G401 (cell line): ENCODE data around the gene PTPN1. TPM values are rescaled to one million over a fixed set of nuclear protein-coding genes. Genes with fewer than 3 reads are reported as not detected.
"Not testable (repeated sequence)": the region's sequence is repeated elsewhere in the genome, so short reads cannot be mapped to it uniquely, and the experiment has no call there.

Experiments
- DNase-seq: peaks from one replicate; pipeline ENCODE4 v3.0.0-alpha.2; 2015; ENCODE audit warnings: low spot score
- in situ Hi-C: cut with HindIII; loops from 2 replicates; pipeline ENCODE4 v1.10.0; 2016; ENCODE audit warnings: low sequenced_read_pairs, mixed read lengths
- total RNA-seq: library from RNA; depleted of rRNA; stranded (reverse); fragments of >200 nt; shearing (Covaris generic); gene quantifications from 2 replicates; pipeline ENCODE4 v1.2.3, GENCODE V29; 2014

The PTPN1 gene
- total RNA-seq, 1 experiment from 2014 or later, result 46.5 TPM

DNA sequence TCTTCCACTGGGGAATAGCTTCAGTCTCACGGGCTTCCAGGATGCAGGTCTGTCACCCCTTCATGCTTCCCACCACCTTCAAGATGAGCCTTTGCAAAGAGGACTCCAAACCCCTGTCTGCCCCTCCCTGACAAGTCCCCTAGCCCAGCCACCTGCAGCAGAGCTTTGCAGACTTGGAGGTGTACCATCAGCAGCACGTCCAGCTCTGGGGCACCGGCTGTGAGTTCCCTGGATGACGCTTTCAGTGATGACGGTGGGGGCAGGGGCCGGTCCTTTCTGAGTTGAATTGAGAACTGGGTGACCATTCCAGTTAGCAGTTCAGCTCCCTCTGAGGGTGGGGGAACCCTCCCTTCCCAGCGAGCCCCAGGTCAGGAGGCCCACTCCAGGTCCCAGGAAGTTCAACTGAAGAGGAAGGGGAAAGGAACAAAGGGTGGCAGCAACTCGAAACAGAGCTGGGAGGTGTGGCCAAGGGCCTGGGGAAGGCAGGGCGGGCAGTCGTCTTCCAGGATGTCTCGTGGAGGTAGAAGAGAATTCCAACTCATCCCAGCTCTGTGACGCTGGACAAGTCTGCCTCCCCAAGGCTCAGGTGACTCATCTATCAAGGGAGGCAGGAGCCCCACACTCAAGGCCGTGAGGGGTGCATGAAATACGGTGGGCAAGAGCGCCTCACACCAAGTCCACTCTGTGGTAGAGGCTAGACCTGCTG lies 86.0 kb downstream of the PTPN1 start:
- in situ Hi-C loops, result no loop called here
- no peak for DNase-seq

DNA sequence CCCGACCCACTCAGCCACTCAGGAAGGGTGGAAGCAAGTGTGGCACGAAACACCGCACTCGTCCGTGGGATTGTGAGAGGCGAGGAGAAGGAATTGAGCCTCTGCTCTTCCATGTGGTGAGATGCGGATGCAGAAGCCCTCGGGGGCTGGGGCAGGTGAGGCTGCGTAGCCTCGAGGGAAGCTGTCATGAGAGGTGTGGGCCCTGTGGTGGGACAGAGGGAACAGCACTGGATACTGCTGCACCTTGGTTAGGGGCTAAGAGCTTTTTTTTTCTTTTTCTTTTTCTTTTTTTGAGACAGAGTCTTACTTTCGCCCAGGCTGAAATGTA lies 86.5 kb downstream of the PTPN1 start:
- in situ Hi-C loops, result no loop called here
- no peak for DNase-seq

DNA sequence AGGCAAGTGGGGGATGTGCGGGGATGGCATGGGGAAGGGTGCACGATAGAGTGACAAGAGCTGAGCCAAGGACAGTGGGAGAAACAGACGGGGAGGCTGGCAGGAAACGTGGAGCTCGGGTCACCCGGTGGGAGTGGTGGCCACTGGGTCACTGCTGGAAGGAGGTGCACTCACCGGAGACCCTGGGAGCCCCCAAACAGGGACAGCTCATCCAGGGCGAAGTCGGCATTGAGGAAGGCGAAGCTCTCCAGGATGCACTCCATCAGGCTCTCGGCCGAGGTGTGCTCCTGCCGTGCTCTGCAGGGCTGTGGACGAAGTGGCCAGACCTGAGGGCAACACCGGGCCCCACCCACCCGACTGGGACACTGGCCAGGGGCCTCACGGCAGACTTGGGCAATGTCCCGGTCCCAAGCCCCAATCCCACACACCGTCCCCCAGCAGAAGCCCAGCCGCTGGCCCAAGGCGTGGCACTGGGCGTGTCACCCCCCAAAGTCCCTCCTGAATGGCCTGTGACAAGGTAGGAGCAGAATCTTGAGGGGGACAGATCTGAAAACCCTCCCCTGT lies 87.3 kb downstream of the PTPN1 start:
- no peak for DNase-seq
- in situ Hi-C loops, result no loop called here

DNA sequence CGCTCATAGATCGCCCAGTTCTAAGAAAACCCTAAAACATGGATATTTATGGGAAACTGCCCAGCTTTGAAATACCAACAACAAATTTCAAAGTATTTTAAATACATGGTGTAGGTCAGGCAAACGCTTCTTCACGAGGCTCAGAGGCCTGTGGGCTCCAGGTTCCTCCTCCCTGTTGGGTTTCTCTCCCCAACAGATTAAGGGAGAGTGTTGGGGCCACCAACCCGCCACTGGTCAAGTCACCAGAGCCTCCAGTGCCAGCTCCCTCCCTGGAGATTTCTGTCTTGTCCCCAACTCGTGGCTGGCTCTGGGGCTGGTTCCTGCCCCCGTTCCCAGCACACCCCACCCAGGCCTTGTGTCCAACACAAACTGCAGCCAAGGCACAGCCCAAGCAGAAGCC lies 87.9 kb downstream of the PTPN1 start:
- DNase-seq, result no peak
- in situ Hi-C loops, result no loop called here

DNA sequence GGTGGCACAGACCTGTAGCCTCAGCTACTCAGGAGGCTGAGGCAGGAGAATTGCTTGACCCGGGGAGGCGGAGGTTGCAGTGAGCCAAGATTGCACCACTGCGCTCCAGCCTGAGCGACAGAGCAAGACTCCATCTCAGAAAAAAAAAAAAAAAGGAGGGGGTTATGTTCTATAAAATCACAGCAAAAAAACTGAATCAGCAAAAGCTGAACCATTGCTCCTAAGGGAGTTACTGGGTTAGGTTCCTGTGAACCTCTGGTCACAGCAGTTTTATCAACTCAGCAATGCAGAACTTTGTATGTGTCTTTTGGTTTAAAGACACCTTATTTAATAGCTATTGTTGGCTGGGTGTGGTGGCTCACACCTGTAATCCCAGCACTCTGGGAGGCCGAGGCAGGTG lies 88.6 kb downstream of the PTPN1 start:
- in situ Hi-C loops, DNase-seq: not testable (repeated sequence)

DNA sequence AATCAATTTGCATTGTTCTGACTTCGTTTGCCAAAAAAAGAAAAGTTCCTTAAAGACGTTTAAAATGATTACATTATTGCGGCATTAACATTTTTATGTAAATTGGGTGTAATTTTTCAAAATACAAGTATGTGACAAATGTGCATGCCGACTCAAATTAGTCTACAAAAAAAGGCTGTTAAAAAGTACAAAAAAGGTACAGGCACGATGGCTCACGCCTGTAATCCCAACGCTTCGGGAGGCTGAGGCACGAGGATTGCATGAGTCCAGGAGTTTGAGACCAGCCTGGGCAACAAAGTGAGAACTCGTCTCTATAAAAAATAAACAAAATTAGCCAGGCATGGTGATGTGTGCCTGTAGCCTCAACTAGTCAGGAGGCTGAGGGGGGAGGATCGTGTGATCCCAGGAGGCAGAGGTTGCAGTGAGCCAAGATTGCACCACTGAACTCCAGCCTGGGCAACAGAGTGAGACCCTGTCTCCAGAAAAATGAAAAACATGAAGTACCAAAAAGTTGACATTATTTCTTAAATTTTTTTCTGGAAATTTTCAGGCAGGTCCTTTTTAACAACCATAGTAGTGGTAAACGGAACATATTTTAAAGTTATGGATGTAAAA lies 90.2 kb downstream of the PTPN1 start:
- in situ Hi-C loops, result no loop called here
- DNase-seq, result no peak

DNA sequence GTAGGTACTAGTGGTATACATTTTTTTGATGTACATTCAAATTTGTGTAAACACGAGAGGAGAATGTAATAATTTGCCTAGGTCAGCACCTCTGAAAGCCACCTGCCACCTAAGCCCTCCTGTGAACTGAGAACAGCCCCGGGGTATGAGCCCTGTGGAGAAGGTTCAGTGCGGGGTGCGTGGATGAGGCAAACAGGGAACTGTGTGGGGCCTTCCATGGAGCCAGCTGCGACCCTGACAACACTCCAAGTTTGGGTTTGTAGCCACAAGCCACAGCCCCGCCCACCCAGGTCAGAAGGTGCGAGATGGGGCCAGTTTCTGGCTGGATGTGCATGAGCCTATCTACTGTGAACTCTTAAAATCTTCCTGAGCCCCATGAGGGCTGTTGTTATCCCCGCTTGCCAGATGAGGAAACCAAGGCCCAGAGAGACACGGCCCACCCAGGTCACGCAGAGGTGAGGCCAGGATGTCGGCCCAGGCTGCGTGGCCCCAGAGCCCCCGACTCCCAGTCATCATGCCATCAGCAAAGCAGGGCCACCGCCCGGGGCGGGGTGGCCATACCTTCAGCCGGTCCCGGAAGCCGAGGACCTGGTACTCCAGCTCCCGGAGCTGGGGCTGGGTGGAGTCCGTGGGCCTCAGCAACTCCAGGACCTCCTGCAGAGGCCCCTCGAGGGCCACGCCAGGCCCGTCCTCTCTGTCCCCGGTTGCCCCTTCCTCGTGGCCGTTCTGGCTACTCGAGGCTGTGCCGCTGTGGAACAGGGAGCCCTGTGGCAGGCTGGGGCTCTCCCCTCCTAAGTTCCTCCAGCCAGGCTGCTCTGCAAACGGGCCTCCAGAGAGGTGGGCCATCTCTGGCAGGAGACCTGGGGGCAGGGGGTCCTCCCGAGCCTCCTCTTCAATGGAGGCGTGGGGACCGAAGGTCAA lies 91.6 kb downstream of the PTPN1 start:
- in situ Hi-C loops, result no loop called here
- DNase-seq, result no peak

DNA sequence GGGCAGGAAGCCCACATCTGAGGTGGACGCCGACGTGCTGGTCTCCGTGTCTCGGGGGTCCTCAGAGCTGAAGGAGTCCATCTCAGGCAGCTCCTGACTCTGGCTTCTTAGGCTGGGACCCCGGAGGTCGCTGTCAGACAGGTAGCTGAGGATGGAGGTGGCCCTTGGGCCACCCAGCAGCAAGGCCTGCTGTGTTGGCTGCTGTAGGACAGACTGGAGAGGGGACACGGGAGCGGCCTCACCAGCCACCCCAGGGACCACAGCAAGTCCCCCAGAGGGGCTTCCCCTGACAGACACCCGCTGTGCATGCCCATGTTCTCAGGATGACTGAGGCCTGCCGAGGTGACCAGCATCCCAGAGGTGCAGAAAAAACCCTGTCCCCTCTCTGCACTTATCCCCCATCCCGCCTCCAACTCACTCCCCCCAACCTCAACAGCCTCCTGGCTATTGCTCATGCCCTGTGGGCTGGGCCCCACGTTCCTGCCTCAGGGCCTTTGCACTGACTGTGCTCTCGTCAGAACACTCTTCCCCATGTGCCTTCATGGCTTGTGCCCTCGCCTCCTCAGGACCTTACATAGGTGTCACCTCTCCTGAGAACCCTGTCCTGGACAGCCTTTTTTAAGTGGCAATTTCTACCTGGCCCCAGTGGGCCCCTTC lies 92.4 kb downstream of the PTPN1 start:
- DNase-seq, result no peak
- in situ Hi-C loops, result no loop called here

DNA sequence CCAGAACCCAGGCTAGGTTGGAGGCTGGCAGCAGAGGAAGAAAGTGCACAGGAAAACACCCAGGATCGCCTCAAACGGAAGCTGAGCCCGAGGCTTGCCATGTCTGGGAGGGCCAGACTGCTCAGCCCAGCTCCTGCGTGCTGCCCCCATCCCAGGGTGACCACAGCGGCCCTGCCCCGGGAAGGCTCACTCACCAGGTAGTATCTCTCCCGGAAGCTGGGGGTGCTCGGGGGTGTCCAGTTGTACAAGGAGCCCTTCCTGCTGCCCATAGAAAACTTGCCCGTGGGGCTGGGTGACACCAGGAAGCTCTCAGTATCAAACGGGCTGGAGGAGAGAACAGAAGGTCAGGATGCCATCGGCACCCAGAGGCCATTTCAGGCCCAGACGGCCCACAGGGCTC lies 94.3 kb downstream of the PTPN1 start:
- in situ Hi-C loops, result no loop called here
- no peak for DNase-seq

DNA sequence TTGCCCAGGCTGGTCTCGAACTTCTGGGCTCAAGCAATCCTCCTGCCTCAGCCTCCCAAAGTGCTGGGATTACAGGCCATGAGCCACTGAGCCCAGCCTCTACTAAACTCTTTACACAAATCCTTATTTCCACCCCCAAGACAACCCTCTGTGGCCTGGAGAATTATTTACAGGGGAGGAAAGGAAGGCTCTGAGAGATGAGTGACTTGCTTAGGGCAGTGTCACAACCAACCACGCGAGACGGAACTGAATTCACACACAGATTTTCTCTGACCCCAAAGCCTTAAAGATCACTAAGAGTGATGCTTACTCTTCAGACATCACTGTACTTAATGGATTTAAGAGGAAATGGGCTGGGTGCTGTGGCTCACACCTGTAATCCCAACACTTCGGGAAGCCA lies 95.0 kb downstream of the PTPN1 start:
- in situ Hi-C loops, result no loop called here
- DNase-seq, result no peak

DNA sequence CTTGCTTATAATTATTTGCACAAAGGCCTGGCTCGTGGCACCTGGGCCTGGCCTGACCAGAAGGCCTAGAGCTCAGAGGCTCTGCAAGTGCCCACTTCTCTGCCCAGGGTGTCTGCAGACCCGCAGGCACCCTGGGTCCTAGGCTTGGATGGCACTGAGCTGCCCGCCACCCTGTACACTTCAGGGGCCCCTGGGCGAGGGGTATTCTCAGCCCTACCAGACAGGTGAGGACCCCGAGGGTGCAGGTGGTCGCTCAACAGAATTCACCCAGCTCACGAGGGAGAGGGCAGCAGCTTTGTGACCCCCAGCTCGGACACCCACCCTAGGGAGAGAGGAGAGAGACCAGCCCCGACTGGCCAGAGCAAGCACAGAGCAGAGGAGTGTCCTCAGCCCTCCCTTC lies 97.3 kb downstream of the PTPN1 start:
- in situ Hi-C loops, result no loop called here
- no peak for DNase-seq

DNA sequence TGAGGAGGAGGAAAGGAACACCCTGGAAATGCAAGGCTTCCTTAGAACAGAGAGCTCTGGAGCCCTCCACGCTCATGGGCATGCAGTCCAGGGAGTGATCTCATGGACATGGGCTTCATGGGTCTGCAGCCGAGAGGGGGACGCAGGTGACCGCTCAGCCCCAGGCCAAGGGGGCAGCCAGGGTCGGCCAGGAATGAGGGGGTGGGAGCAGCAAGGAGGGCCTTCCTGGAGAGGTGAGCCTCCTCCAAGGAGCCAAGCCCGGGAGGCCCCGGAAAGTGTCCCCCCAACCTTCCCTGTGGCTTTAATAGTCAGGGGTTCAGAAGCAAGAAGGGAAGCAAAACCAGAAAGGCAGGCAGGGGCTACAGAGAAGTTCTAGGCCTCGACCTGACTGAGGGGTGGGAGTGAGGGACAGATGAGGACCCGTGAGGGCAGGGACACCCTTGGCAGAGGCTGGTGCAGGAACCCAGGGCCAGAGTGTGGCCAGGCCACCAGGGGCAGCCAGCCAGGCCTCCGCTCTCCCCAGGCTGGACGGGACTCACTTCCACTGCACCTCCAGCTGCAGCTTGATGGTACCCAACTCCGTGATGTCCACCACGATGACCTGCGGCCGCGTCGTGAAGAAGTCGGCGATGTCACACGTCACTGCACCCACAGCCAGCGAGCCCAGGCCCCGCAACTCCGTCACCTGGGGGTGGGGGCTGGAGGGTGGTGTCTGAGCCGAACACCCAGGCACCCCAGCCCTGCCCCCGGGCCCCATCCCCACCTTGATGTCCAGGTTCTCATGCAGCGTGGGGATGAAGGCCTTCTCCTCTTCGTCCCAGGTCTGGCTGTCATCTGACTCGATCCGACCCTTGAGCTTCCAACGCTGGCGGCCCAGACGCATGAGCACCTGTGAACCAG lies 97.9 kb downstream of the PTPN1 start:
- in situ Hi-C loops, result no loop called here
- DNase-seq, result no peak

DNA sequence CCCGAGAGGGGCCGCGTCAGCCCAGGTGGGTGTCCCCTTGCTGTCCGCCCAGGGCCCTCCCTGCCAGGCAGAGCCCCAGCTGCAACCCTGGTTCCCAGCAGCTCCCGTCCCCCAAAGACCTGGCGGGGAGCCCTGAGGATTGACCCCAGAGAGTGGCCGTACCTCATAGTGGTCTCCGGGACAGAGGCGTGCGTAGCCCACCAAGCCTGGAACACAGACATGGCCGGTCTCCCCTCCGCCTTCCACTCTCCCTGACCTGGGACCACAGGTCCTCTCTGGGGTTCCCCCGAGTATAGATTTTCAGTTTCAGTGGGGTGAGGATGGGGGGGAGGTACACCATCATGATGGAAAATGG lies 98.5 kb downstream of the PTPN1 start:
- DNase-seq, result no peak
- in situ Hi-C loops, result no loop called here

DNA sequence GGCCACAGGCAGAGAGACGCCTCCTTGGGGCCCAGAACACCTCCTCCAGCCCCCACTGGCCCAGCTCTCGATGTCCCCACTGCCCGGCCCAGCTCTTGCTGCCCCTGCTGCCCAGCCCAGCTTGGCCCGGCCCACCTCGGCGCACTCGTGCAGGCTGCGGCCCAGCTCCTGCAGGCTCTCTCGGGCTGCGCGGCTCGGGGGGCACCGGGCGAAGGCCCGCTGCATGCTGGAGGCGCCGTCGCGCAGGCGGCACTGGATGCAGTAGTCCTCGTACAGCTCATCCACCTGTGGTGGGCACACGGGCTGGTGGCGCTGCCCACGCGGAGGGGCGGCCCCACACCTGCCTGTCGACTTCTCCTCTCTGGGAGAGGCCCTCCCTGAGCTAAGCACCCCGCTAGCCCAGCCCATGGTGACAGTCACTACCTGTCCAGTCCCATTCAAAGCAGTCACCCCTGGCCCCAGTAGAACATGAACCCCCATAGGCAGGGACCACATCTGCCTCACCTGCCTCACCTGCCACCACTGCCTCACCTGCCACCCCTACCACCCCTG lies 99.3 kb downstream of the PTPN1 start:
- DNase-seq, result no peak
- in situ Hi-C loops, result no loop called here

DNA sequence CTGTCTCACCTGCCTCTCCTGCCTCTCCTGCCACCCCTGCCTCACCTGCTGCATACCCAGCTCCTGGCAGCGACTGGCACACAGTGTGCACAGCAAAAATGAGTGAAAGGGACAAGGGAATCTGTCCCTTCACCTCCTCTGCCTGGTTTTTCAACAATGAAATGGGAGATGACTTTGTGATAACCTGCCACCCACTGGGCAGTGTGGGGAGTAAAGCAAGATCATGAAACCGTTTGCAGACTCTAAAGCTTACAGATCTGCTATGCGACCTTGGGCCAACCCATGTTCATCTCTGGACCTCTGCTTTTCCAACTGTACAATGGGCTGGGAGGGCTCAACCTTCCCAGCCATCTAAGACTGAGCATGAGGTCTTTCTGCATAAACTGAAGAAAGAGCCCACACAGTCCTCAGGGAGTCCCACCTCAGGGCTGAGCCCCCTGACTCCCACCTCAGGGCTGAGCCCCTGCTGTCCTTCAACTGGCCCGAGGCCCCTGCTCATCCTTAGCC lies 100.1 kb downstream of the PTPN1 start:
- in situ Hi-C loops, result no loop called here
- DNase-seq, result no peak

DNA sequence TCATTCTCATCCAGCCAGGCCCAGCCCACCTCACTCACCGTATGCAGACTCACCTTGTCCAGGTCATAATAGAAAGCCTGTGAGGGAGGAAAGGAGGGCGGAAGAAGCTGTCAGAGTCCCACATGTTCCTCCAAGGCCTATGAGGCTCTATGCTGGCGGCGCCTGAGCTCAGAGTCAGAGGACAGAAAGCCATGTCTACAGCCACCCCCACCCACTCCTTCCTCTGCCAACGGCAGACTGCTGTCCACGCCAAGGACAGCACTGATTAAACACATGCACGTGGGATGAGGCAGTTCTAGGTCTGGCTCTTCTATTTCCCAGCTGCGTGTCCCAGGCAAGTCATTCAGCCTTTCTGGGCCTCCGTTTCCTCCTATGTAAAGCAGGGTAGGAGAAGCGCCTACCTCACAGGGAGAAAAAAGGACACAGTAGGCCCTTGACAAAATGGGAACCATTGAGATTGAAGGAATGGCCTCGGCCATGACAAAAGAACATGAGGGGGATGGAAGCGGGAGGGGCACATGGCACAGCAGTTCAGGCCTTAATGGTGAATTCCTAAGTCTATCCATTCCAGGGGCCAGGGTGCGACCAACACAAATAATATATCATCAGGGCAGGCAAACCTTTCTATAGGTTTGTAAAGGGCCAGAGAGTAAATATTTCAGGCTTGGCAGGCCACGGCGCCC lies 101.1 kb downstream of the PTPN1 start:
- in situ Hi-C loops, result no loop called here
- no peak for DNase-seq

DNA sequence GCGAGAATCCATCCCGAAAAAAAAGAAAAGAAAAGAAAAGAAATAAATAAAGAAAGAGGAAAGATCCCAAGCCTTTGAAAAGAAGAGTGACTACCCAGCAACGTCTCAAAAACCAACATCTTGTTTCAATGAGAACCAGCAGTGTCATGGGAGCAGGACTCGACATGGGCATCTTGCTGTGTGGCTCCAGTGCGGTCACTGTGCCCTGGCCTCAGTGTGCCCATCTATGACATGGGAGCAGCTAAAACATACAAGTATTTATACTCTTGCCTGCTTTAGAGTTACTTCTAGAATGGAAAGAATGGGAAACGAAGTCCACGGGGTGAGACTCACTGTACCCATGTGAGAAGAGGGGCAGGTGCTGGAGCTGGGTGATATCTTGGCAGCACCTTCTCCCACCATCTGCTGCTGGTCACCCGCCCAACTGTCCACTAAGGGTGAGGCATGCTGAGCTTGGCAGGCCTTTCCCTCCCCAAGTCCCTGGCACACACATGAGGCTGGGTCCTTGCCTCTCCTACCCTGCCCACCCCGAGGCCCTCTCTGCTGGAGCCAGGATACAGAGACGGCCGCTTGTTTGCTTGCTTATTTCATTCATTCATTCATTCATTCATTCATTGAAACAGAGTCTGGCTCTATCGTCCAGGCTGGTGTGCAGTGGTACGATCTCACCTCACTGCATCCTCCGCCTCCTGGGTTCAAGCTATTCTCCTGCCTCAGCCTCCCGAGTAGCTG lies 103.4 kb downstream of the PTPN1 start:
- in situ Hi-C loops, result no loop called here
- DNase-seq, result peak; percentile 61
